Measurements from ENCODE around the gene RSRC2. TPM values are rescaled to one million over a fixed set of nuclear protein-coding genes. Genes with fewer than 3 reads are reported as not detected.
A peak's percentile ranks its signal among the peaks of the same experiment; 100 is the strongest.
"Not testable (repeated sequence)": the region's sequence is repeated elsewhere in the genome, so short reads cannot be mapped to it uniquely, and the experiment has no call there.

Gene RSRC2
- 10 to 100 TPM; 38.7 to 52.7 (median 44.2) TPM for total RNA-seq (2021; fragmentation: NEBNext Ultra II Directional; extraction: Animal tissue kit (Norgen Biotek cat#: 25700))
- long read RNA-seq, partial matches to known transcripts = 31 of 53 reads
- long read RNA-seq, other reads (novel, unspliced or antisense) = 19 of 53 reads

GRCh38 chr12:122526683-122527477, at the start of gene RSRC2, which contains the start of gene KNTC1:
Gene RSRC2 (minus strand): TSS chr12:122526936. CDS start chr12:122526853, 83 bp downstream.
Gene KNTC1 (plus strand): TSS chr12:122527249. CDS start chr12:122530064, 2,815 bp downstream.
- Mint-ChIP-seq H3K4me1 (ENCODE audit: low read depth) (peaks cover 29% of the 10 kb centered on the region), H3K27ac (no peak within 1 kb of the TSS), H3K36me3 (ENCODE audit: low read depth) (peaks cover 14% of the 10 kb centered on the region), H3K4me3 (no peak within 1 kb of the TSS), H3K27me3 (ENCODE audit: insufficient read depth) (no peaks in the 10 kb centered on the region), H3K9me3 (no peaks in the 10 kb centered on the region)
- peak; percentile 100 for DNase-seq
- TF ChIP-seq CTCF (IDR thresholded peaks at IDR 0.05) = peak; percentile 22; the same call in 1 of the 2 replicates

- DNase-seq = no peak
- Mint-ChIP-seq H3K27ac (no peak overlapping the region), H3K27me3 (ENCODE audit: insufficient read depth) (no peaks in the 10 kb centered on the region; the same call in 1 of the 2 replicates), H3K9me3 (no peaks in the 10 kb centered on the region), H3K4me1 (ENCODE audit: low read depth) (peaks cover 19% of the 10 kb centered on the region), H3K36me3 (ENCODE audit: low read depth) (peaks cover 27% of the 10 kb centered on the region), H3K4me3 (no peak overlapping the region)
- no peak for TF ChIP-seq CTCF (IDR thresholded peaks at IDR 0.05)
Observed at GRCh38 chr12:122571821-122572220, 45.1 kb upstream of the RSRC2 start.

- H3K4me3 Mint-ChIP-seq = 0 out of 2 replicates have a peak overlapping the region, but pooled peaks have one; percentile 5
- H3K27me3 Mint-ChIP-seq (ENCODE audit: insufficient read depth); H3K9me3 Mint-ChIP-seq: not testable (repeated sequence)
- peak overlapping the region; percentile 63 for H3K27ac Mint-ChIP-seq
- H3K4me1 Mint-ChIP-seq (ENCODE audit: low read depth) = peaks cover 19% of the 10 kb centered on the region
- peaks cover 18% of the 10 kb centered on the region; the same call in 1 of the 2 replicates for H3K36me3 Mint-ChIP-seq (ENCODE audit: low read depth)
- peak; percentile 65 for DNase-seq
Observed at GRCh38 chr12:122570006-122570405, 43.3 kb upstream of the RSRC2 start.

- H3K27ac Mint-ChIP-seq = peak overlapping the region; percentile 63; the same call in 1 of the 2 replicates
- H3K27me3 Mint-ChIP-seq (ENCODE audit: insufficient read depth) = no peaks in the 10 kb centered on the region
- no peak for DNase-seq
Observed at GRCh38 chr12:122569288-122569687, 42.6 kb upstream of the RSRC2 start.

GRCh38 chr12:122566816-122567215, 40.1 kb upstream of the RSRC2 start:
- DNase-seq; H3K36me3 Mint-ChIP-seq (ENCODE audit: low read depth); H3K4me3 Mint-ChIP-seq; H3K27ac Mint-ChIP-seq; H3K27me3 Mint-ChIP-seq (ENCODE audit: insufficient read depth); H3K9me3 Mint-ChIP-seq: not testable (repeated sequence)
- H3K4me1 Mint-ChIP-seq (ENCODE audit: low read depth) = peaks cover 19% of the 10 kb centered on the region

More at GRCh38 chr12:122569288-122569687, 42.6 kb upstream of the RSRC2 start:
- H3K4me1 Mint-ChIP-seq (ENCODE audit: low read depth) = peaks cover 19% of the 10 kb centered on the region
- peaks cover 14% of the 10 kb centered on the region; the same call in 1 of the 2 replicates for H3K36me3 Mint-ChIP-seq (ENCODE audit: low read depth)
- no peak for TF ChIP-seq CTCF (IDR thresholded peaks at IDR 0.05)
- no peaks in the 10 kb centered on the region for H3K9me3 Mint-ChIP-seq
- H3K4me3 Mint-ChIP-seq = no peak overlapping the region

GRCh38 chr12:122563361-122563760, 36.6 kb upstream of the RSRC2 start:
- no peaks in the 10 kb centered on the region for H3K9me3 Mint-ChIP-seq
- no peaks in the 10 kb centered on the region for H3K27me3 Mint-ChIP-seq (ENCODE audit: insufficient read depth)
- H3K4me3 Mint-ChIP-seq = no peak overlapping the region
- no peak overlapping the region for H3K27ac Mint-ChIP-seq
- no peak for DNase-seq
- peaks cover 13% of the 10 kb centered on the region; the same call in 1 of the 2 replicates for H3K36me3 Mint-ChIP-seq (ENCODE audit: low read depth)
- no peaks in the 10 kb centered on the region for H3K4me1 Mint-ChIP-seq (ENCODE audit: low read depth)
- no peak for TF ChIP-seq CTCF (IDR thresholded peaks at IDR 0.05)
